ENCODE measurements around the gene SRCAP.

- TF ChIP-seq POLR2AphosphoS5 (IDR thresholded peaks at IDR 0.05; ENCODE audit: low read depth, low read length) = no peak
- TF ChIP-seq POLR2A (IDR thresholded peaks at IDR 0.05; ENCODE audit: low read depth, low read length) = no peak
- TF ChIP-seq TAF1 (IDR thresholded peaks at IDR 0.05; ENCODE audit: borderline replicate concordance, low read depth, low read length) = no peak
Measured at GRCh38 chr16:30666681-30667080, 32.3 kb upstream of the SRCAP start.

Measured in GM12892 (cell line).